Thyroid gland (tissue), 4 donors: ENCODE measurements around the gene STX16.

Source experiments
- CTCF ChIP-seq, 6 experiments: fragments of 200-600 bp in 3 of 6; fragments of 450-650 bp in 3 of 6; sonication (generic) in 3 of 6; IDR thresholded peaks; one replicate each; pipeline ENCODE4 v1.5.1; 2016 to 2019; ENCODE audit warnings: antibody characterized with exemption in 6 of 6, mild to moderate bottlenecking in 2 of 6, inconsistent platforms in 1 of 6, moderate library complexity in 1 of 6
- POLR2A ChIP-seq, 2 donors: fragments of 450-650 bp; IDR thresholded peaks; one replicate each; pipeline ENCODE4 v1.6.1; 2017; ENCODE audit warnings: antibody characterized with exemption in 2 of 2, mild to moderate bottlenecking in 2 of 2, moderate library complexity in 1 of 2

DNA sequence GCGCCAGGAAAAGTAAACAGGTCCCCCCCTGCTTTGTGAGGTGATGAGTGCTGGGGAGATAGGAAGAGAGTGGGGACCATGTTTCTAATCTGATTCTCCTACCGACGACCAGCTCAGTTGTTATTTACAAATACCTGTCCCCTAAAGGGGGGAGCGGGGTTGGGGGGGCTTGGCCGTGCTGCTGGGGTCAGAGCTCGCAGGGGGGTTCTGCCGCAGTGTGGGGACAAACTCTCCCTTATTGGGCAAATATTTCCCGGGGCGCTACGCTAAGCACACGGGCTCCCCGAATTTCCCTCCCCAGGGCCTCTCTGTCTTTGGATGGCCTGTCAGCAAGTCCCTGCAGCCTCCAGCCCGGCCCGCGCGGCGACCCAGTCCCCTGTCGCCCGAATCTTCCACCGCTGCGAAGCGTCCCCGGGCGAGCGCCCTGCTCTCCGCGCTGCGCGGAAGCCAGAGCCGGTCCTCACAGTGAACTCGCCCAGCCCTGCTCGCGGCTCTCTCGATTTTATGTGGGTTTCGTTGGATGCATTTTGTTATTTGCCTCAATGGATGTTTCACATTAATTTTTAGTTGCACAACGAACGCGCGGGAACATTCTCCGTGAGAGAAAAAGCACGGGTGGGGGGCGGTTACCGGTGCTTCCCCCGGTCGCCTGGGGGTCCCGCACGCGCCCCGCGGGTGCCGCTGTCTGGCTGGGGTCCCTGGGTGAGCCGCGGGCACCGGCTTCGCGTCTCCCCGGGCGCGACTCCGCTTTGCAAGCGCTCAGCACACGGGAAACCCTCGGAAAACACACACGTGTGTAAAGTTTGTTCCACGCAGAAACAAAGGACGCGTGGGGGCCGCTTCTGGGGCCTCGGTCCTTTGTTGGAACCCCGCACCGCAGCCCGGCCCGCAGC lies 1.5 kb upstream of the STX16 start:
- TF ChIP-seq CTCF (IDR thresholded peaks at IDR 0.05) (no peak), POLR2A (IDR thresholded peaks at IDR 0.05) (no peak)
